Measurements from ENCODE around the gene CUL7. TPM values are rescaled to one million over a fixed set of nuclear protein-coding genes. Genes with fewer than 3 reads are reported as not detected.
A peak's percentile ranks its signal among the peaks of the same experiment; 100 is the strongest.

The CUL7 gene
- total and polyA plus RNA-seq, 2 of the 8 experiments (the other 6 are each of a cell fraction or from before 2014, with no cell fraction given): 10.8 to 15.0 TPM

DNA sequence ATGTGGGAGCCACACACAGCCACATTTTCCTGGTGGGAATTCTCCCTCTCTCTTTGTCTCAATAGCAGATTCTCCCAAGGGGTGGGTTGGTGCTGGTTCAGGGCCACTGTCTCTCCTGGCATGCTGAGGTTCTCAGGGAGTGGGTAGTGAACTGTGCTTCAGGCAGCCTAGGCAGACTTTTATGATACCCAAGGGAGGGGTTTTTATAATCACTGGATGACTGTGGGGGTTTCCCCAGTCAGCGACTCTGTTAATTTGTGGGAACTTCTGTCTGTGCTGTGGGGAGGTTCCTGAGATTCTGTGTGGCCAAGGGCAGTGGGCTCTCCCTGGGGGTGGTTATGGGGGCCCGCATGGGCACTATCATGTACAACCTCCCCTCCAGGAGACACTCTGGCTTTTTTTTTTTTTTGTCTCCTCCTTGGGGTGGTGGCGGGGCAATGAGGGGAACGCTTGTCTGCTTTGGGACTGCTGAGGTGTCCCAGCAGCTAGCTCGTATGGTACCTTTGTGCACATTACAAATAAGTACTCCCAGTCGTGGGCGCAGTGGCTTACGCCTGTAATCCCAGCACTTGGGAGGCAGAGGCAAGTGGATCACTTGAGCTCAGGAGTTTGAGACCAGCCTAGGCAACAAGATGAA lies 32.5 kb upstream of the CUL7 start:
- no peaks in the 10 kb centered on the region for H3K9me3 ChIP-seq (ENCODE audit: insufficient read depth in 2 of 2, low read depth in 1 of 2, low read length in 1 of 2)
- H3K4me2 ChIP-seq (ENCODE audit: insufficient read depth in 1 of 2, low read depth in 2 of 2, low read length in 2 of 2): no peak overlapping the region
- peaks cover 20% of the 10 kb centered on the region for H3K79me1 ChIP-seq (ENCODE audit: low read depth, low read length)
- no peak overlapping the region for H3K4me3 ChIP-seq (ENCODE audit: extremely low read depth in 1 of 4, insufficient read depth in 2 of 4, low read depth in 3 of 4, low read length in 4 of 4)
- H4K91ac ChIP-seq (replicated peaks; ENCODE audit: insufficient read length, low read length): no peak overlapping the region
- no peak overlapping the region for H3K23ac ChIP-seq (ENCODE audit: insufficient read length)
- H3K4ac ChIP-seq (replicated peaks; ENCODE audit: insufficient read length, low read depth, low read length): no peak overlapping the region
- H3K14ac ChIP-seq (ENCODE audit: insufficient read length): no peak overlapping the region
- H3K27ac ChIP-seq (ENCODE audit: low read depth, low read length): no peak overlapping the region
- POLR2A ChIA-PET (ENCODE audit: partially characterized antibody): interaction anchor here (0.6 to 2.5 kb wide), 5 partner anchors 9 to 57 kb away, joined by 3 to 20 read pairs (median 3); partner anchors contain the start of gene PTK7
- no peak overlapping the region for H2AFZ ChIP-seq (ENCODE audit: low read length)
- DNase-seq (ENCODE audit: low read depth in 1 of 2, low spot score in 2 of 2) (no peak), FAIRE-seq (no peak)
- peaks cover 7 to 13% of the 10 kb centered on the region in 2 experiments for H4K20me1 ChIP-seq (replicated peaks in 1 of 2; ENCODE audit: control insufficient read depth in 1 of 2, insufficient read depth in 2 of 2, low read length in 2 of 2)
- 0 out of 2 replicates have a peak overlapping the region, but pooled peaks have one; percentile 3 for H3K18ac ChIP-seq (ENCODE audit: extremely low read depth, low read length)
- TF ChIP-seq BCL11A (IDR thresholded peaks at IDR 0.05; ENCODE audit: low read depth in 2 of 2, low read length in 2 of 2): no peak
- TF ChIP-seq HDAC2 (IDR thresholded peaks at IDR 0.05; ENCODE audit: borderline replicate concordance in 1 of 2, low read depth in 2 of 2, low read length in 2 of 2): no peak
- no peak for TF ChIP-seq SIN3A (conservative IDR thresholded peaks at IDR 0.05 in 1 of 2, IDR thresholded peaks at IDR 0.05 in 1 of 2; ENCODE audit: low read depth in 1 of 2, low read length in 2 of 2)
- H2BK5ac ChIP-seq (ENCODE audit: low read depth, low read length): no peak overlapping the region; the same call in 1 of the 2 replicates
- H3K79me2 ChIP-seq (ENCODE audit: control insufficient read depth in 1 of 2, insufficient read depth in 2 of 2, low read length in 2 of 2): peaks cover 11 to 81% of the 10 kb centered on the region in 2 experiments
- H2BK15ac ChIP-seq (ENCODE audit: low read length): 0 out of 2 replicates have a peak overlapping the region, but pooled peaks have one; percentile 16
- peaks cover 2% of the 10 kb centered on the region; the same call in 1 of the 2 replicates for H3K23me2 ChIP-seq (ENCODE audit: low read depth, low read length)
- peak overlapping the region; percentile 53; the same call in 1 of the 2 replicates for H4K8ac ChIP-seq (ENCODE audit: extremely low read depth, insufficient read depth, low read length)
- H3K56ac ChIP-seq (replicated peaks; ENCODE audit: insufficient read length, low read depth, low read length): no peak overlapping the region
- 87% methylated on average over 8 of the region's 8 CpGs; no CpG with 5 or more reads in 1 of the 2 experiments for WGBS, 2 experiments (ENCODE audit: extremely low coverage in 1 of 2, insufficient coverage in 1 of 2, insufficient read length in 1 of 2, insufficient replicate concordance in 2 of 2, low coverage in 1 of 2, low lambda C conversion rate in 2 of 2, missing lambda C conversion rate in 1 of 2)
- no peak overlapping the region for H2BK120ac ChIP-seq (replicated peaks; ENCODE audit: low read depth, low read length)
- no peak overlapping the region for H2BK12ac ChIP-seq (ENCODE audit: low read depth, low read length)
- peaks cover 13 to 25% (median 22%) of the 10 kb centered on the region in 4 experiments for H3K4me1 ChIP-seq (replicated peaks in 1 of 4; ENCODE audit: control insufficient read depth in 3 of 4, insufficient read depth in 4 of 4, low read length in 3 of 4)
- no peak overlapping the region for H4K5ac ChIP-seq (ENCODE audit: insufficient read length, low read depth, low read length)
- no peaks in the 10 kb centered on the region for H3K36me3 ChIP-seq (ENCODE audit: control insufficient read depth in 2 of 4, insufficient read depth in 4 of 4, low read length in 3 of 4)
- no peak overlapping the region for H2BK20ac ChIP-seq (ENCODE audit: low read length)
- H3K27me3 ChIP-seq (replicated peaks in 1 of 4; ENCODE audit: control insufficient read depth in 3 of 4, extremely low read depth in 1 of 4, insufficient read depth in 3 of 4, low read length in 3 of 4): no peaks in the 10 kb centered on the region
- no peak overlapping the region for H3K9ac ChIP-seq (replicated peaks in 1 of 4; ENCODE audit: extremely low read depth in 1 of 4, low read depth in 3 of 4, low read length in 3 of 4)
- H2AK5ac ChIP-seq (ENCODE audit: low read depth, low read length): no peak overlapping the region
- CTCF ChIA-PET (ENCODE audit: partially characterized antibody): interaction anchor here (1.3 to 2.3 kb wide), 4 partner anchors 9 to 58 kb away, joined by 5 to 14 read pairs (median 6); no protein-coding TSS in a partner anchor
